ENCODE results near the gene TTC39A. TPM values are rescaled to one million over a fixed set of nuclear protein-coding genes. Genes with fewer than 3 reads are reported as not detected.

TTC39A gene
- total and polyA plus RNA-seq, 2 donors (not counting 1 experiment from before 2014, with no cell fraction given), result not detected

GRCh38 chr1:51265618-51266017, 64.7 kb downstream of the TTC39A start:
- ChIA-PET CTCF (no interaction called here), POLR2A (no interaction called here)
- H4K20me1 ChIP-seq (ENCODE audit: control insufficient read depth, insufficient read depth, low read length, poor library complexity, severe bottlenecking), result no peaks in the 10 kb centered on the region
- intact Hi-C loops (cut with micrococcal nuclease), result no loop called here
- H3K9ac ChIP-seq (ENCODE audit: low read length), result no peak overlapping the region
- no peak overlapping the region for H3K4me2 ChIP-seq (replicated peaks; ENCODE audit: low read depth, low read length, poor library complexity, severe bottlenecking)
- peaks cover 40% of the 10 kb centered on the region for H3K4me1 Mint-ChIP-seq
- no peaks in the 10 kb centered on the region for H3K9me3 Mint-ChIP-seq (ENCODE audit: insufficient read depth)
- ATAC-seq (ENCODE audit: low read depth) (no peak), DNase-seq (no peak)
- H3K27me3 Mint-ChIP-seq, result no peaks in the 10 kb centered on the region
- TF ChIP-seq CTCF (IDR thresholded peaks at IDR 0.05), result no peak
- TF ChIP-seq EZH2 (IDR thresholded peaks at IDR 0.05; ENCODE audit: borderline replicate concordance, insufficient read depth, low read depth, low read length, poor library complexity, severe bottlenecking), result no peak
- H3K27me3 ChIP-seq (replicated peaks in 1 of 4; ENCODE audit: control extremely low read depth in 1 of 4, control insufficient read depth in 3 of 4, insufficient read depth in 4 of 4, low read length in 3 of 4), result no peaks in the 10 kb centered on the region
- WGBS (ENCODE audit: insufficient coverage), result no CpG with 5 or more reads among the region's 4 CpGs
- no peak overlapping the region for H3K27ac Mint-ChIP-seq
- no peak overlapping the region for H3K4me3 Mint-ChIP-seq
- peaks cover 16 to 20% of the 10 kb centered on the region in 2 donors for H3K4me1 ChIP-seq (ENCODE audit: control insufficient read depth in 2 of 2, insufficient read depth in 2 of 2, low read length in 2 of 2)
- peaks cover 30% of the 10 kb centered on the region for H3K79me2 ChIP-seq (ENCODE audit: control insufficient read depth, insufficient read depth, low read length)
- peaks cover 1 to 2% of the 10 kb centered on the region in 2 experiments for H3K36me3 ChIP-seq (replicated peaks in 1 of 2; ENCODE audit: control extremely low read depth in 1 of 2, control insufficient read depth in 1 of 2, extremely low read depth in 1 of 2, insufficient read depth in 2 of 2, low read length in 1 of 2)
- H3K9me3 ChIP-seq (ENCODE audit: control extremely low read depth in 1 of 3, control insufficient read depth in 2 of 3, insufficient read depth in 1 of 3, low read length in 2 of 3), result no peaks in the 10 kb centered on the region
- H3K4me3 ChIP-seq (ENCODE audit: control extremely low read depth in 1 of 5, extremely low read depth in 1 of 5, insufficient read depth in 1 of 5, low read depth in 2 of 5, low read length in 4 of 5), result no peak overlapping the region
- H2AFZ ChIP-seq (ENCODE audit: insufficient read depth, low read depth, low read length, poor library complexity, severe bottlenecking), result no peak overlapping the region
- H3K27ac ChIP-seq (ENCODE audit: low read length in 2 of 2), result no peak overlapping the region

- Histone ChIP-seq H3K27ac (ENCODE audit: low read length in 2 of 2) (no peak overlapping the region), H3K36me3 (replicated peaks in 1 of 2; ENCODE audit: control extremely low read depth in 1 of 2, control insufficient read depth in 1 of 2, extremely low read depth in 1 of 2, insufficient read depth in 2 of 2, low read length in 1 of 2) (no peaks in the 10 kb centered on the region), H3K9me3 (ENCODE audit: control extremely low read depth in 1 of 3, control insufficient read depth in 2 of 3, insufficient read depth in 1 of 3, low read length in 2 of 3) (no peaks in the 10 kb centered on the region), H3K4me3 (ENCODE audit: control extremely low read depth in 1 of 5, extremely low read depth in 1 of 5, insufficient read depth in 1 of 5, low read depth in 2 of 5, low read length in 4 of 5) (no peak overlapping the region), H2AFZ (ENCODE audit: insufficient read depth, low read depth, low read length, poor library complexity, severe bottlenecking) (no peak overlapping the region), H3K79me2 (ENCODE audit: control insufficient read depth, insufficient read depth, low read length) (peaks cover 38% of the 10 kb centered on the region), H3K4me1 (ENCODE audit: control insufficient read depth in 2 of 2, insufficient read depth in 2 of 2, low read length in 2 of 2) (peaks cover 16 to 20% of the 10 kb centered on the region in 2 donors), H3K4me2 (replicated peaks; ENCODE audit: low read depth, low read length, poor library complexity, severe bottlenecking) (no peak overlapping the region), H3K27me3 (replicated peaks in 1 of 4; ENCODE audit: control extremely low read depth in 1 of 4, control insufficient read depth in 3 of 4, insufficient read depth in 4 of 4, low read length in 3 of 4) (no peaks in the 10 kb centered on the region), H3K9ac (ENCODE audit: low read length) (no peak overlapping the region), H4K20me1 (ENCODE audit: control insufficient read depth, insufficient read depth, low read length, poor library complexity, severe bottlenecking) (no peaks in the 10 kb centered on the region)
- WGBS (ENCODE audit: insufficient coverage), result 40% methylated on average over 3 of the region's 3 CpGs
- Mint-ChIP-seq H3K4me3 (no peak overlapping the region), H3K4me1 (peaks cover 40% of the 10 kb centered on the region), H3K27me3 (no peaks in the 10 kb centered on the region), H3K9me3 (ENCODE audit: insufficient read depth) (no peaks in the 10 kb centered on the region), H3K27ac (no peak overlapping the region)
- ATAC-seq (ENCODE audit: low read depth) (no peak), DNase-seq (no peak)
- intact Hi-C loops (cut with micrococcal nuclease), result no loop called here
- TF ChIP-seq EZH2 (IDR thresholded peaks at IDR 0.05; ENCODE audit: borderline replicate concordance, insufficient read depth, low read depth, low read length, poor library complexity, severe bottlenecking) (no peak), CTCF (IDR thresholded peaks at IDR 0.05) (no peak)
- CTCF ChIA-PET, result interaction anchor here (0.6 kb wide), 1 partner anchor 380 kb away, joined by 3 read pairs; no protein-coding TSS in a partner anchor
- POLR2A ChIA-PET, result no interaction called here
Observed at GRCh38 chr1:51264451-51264850, 65.9 kb downstream of the TTC39A start.
